IPS DF 19.7 (cell line): Measurements from ENCODE around the gene ERGIC3.

Experiments
- DNase-seq: peaks from one replicate; pipeline ENCODE4 v3.0.0-alpha.2; 2013; ENCODE audit warnings: low read depth, low spot score

ERGIC3 gene

GRCh38 chr20:35598476-35598875 is 56.6 kb downstream of the ERGIC3 start:
- no peak for DNase-seq

- no peak for DNase-seq
Measured at GRCh38 chr20:35598899-35599775, 57.3 kb downstream of the ERGIC3 start.

- DNase-seq, result no peak
Measured at GRCh38 chr20:35599776-35600120, 57.9 kb downstream of the ERGIC3 start.

GRCh38 chr20:35600176-35600992 is 58.5 kb downstream of the ERGIC3 start:
- DNase-seq, result no peak

GRCh38 chr20:35600993-35601973 is 59.4 kb downstream of the ERGIC3 start:
- DNase-seq, result no peak

- no peak for DNase-seq
Measured at GRCh38 chr20:35601990-35602389, 60.1 kb downstream of the ERGIC3 start.

- DNase-seq, result no peak
Measured at GRCh38 chr20:35602851-35603495, 61.1 kb downstream of the ERGIC3 start.

GRCh38 chr20:35603695-35604448 is 62.0 kb downstream of the ERGIC3 start:
- no peak for DNase-seq

GRCh38 chr20:35604449-35604747 is 62.5 kb downstream of the ERGIC3 start:
- DNase-seq, result no peak

GRCh38 chr20:35606127-35606526 is 64.2 kb downstream of the ERGIC3 start:
- no peak for DNase-seq
